K562 (cell line): ENCODE data around the gene C1QTNF8.

Source experiments
- ASH1L ChIP-seq: fragments of 450-650 bp; IDR thresholded peaks from 2 replicates; pipeline ENCODE4 v1.6.1; 2018; ENCODE audit warnings: borderline replicate concordance, mild to moderate bottlenecking, low read depth; ENCODE audit not compliant: partially characterized antibody
- CTCF ChIP-seq, 3 experiments: IDR thresholded peaks in 2 of 3; conservative IDR thresholded peaks in 1 of 3; 2 replicates each; pipeline ENCODE4 v1.5.1; 2011 to 2012; ENCODE audit warnings: low read length in 3 of 3, mild to moderate bottlenecking in 3 of 3, control low read depth in 2 of 3, improper control_type of control experiment in 1 of 3, inconsistent platforms in 1 of 3, low read depth in 1 of 3, mixed read lengths in 1 of 3, moderate library complexity in 1 of 3; ENCODE audit not compliant: insufficient read depth in 2 of 3
- E2F4 ChIP-seq: sonication (generic); formaldehyde crosslinking; IDR thresholded peaks from 2 replicates; pipeline ENCODE4 v1.8.0; 2022; ENCODE audit warnings: mild to moderate bottlenecking, low read depth, missing genetic modification reagents
- EZH2 ChIP-seq: IDR thresholded peaks from 2 replicates; pipeline ENCODE4 v1.6.1; 2012; ENCODE audit warnings: low read depth, mild to moderate bottlenecking, inconsistent platforms, low read length, borderline replicate concordance
- JUND ChIP-seq, 2 experiments: IDR thresholded peaks; 2 replicates in 1 of 2; 3 replicates in 1 of 2; pipeline ENCODE4 v1.6.1; 2011; ENCODE audit warnings: borderline replicate concordance in 2 of 2, low read depth in 2 of 2, low read length in 2 of 2, improper control_type of control experiment in 1 of 2, missing biosample characterization in 1 of 2, missing genetic modification characterization in 1 of 2, missing genetic modification reagents in 1 of 2
- LEF1 ChIP-seq: fragments of 450-650 bp; IDR thresholded peaks from 2 replicates; pipeline ENCODE4 v1.6.1; 2016; ENCODE audit warnings: mild to moderate bottlenecking
- MECOM ChIP-seq: fragments of 250-450 bp; sonication (Bioruptor Pico); IDR thresholded peaks from 2 replicates; pipeline ENCODE4 v1.8.0; 2022; ENCODE audit warnings: inconsistent platforms
- MXI1 ChIP-seq: IDR thresholded peaks from 2 replicates; pipeline ENCODE4 v1.6.1; 2011; ENCODE audit warnings: low read depth, mild to moderate bottlenecking, improper control_type of control experiment, low read length
- MYC ChIP-seq, 2 experiments: fragments of 250-450 bp in 1 of 2; sonication (Bioruptor Pico) in 1 of 2; IDR thresholded peaks; 2 replicates each; pipeline versions ENCODE4 v1.5.1 to v1.6.1; 2012 to 2021; ENCODE audit warnings: low read depth in 2 of 2, borderline replicate concordance in 1 of 2, improper control_type of control experiment in 1 of 2, low read length in 1 of 2, mild to moderate bottlenecking in 1 of 2, moderate library complexity in 1 of 2
- PREB ChIP-seq: sonication (generic); formaldehyde crosslinking; IDR thresholded peaks from 2 replicates; pipeline ENCODE4 v1.8.1; 2023; ENCODE audit warnings: mild to moderate bottlenecking, missing genetic modification reagents
- RAD51 ChIP-seq: fragments of 450-650 bp; IDR thresholded peaks from 2 replicates; pipeline ENCODE4 v1.7.1; 2016; ENCODE audit warnings: low read depth, mild to moderate bottlenecking, borderline replicate concordance
- TEAD1 ChIP-seq, 2 experiments: fragments of 450-650 bp in 1 of 2; sonication (generic) in 1 of 2; formaldehyde crosslinking; IDR thresholded peaks; 2 replicates each; pipeline versions ENCODE4 v1.4.0 to v1.8.0; 2020 to 2022; ENCODE audit warnings: mild to moderate bottlenecking in 2 of 2, missing genetic modification reagents in 1 of 2
- ZFP36 ChIP-seq: fragments of 150-350 bp; IDR thresholded peaks from 2 replicates; pipeline ENCODE4 v1.6.1; 2018; ENCODE audit warnings: low read length, low read depth; ENCODE audit not compliant: partially characterized antibody
- TF ChIP-seq, protein P1 (sequence below), 2 experiments: fragments of 450-650 bp in 1 of 2; sonication (generic) in 1 of 2; formaldehyde crosslinking; conservative IDR thresholded peaks; 2 replicates each; pipeline versions ENCODE4 v1.4.0 to v1.8.1; 2020 to 2022; ENCODE audit warnings: mild to moderate bottlenecking in 1 of 2, missing genetic modification reagents in 1 of 2

DNA sequence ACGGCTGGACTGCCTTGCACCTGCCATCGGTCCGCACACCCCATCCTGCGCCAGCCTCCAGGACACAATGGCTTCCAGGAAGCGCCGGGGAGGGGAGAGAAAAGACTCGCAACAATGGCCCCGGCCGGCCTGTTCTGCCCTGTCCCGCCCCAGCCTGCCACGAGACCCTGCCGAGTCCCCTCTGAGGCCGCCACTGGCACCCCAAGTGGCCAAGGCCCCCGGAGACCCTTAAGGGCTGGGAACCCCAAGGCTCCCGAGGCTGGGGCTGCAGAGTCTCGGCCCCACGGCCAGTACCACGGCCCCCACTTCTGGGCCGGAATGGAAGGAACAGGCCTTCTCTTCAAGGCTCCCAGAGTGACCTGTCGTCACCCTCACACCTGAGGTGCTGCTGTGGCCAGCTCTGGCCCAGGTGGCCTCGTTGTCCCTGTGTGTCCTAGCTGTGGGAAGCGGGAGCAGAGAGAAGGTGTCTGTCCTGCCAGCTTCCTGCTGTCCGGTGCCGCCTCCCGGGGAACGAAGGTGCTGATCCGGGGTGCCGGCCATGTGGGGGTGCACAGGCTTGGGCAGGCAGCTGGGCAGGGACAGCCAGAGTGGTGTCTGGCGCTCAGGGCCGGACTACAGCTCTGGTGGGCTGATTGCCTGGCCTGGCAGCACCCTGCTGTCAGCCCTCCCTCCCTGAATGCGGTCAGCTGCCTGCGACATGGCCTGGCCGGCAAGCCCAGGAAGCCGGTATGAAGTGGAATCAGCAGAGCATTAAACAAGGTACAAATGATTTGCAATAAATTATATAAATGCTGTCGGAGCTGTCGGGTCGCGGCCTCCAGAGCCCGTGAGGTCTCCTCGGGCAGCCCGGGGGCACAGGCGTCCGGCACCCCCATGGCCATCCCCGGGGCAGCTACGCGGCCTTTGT, 48.7 kb upstream of the C1QTNF8 start:
- no peak for TF ChIP-seq MYC (IDR thresholded peaks at IDR 0.05; ENCODE audit: low read depth, low read length)
- no peak for TF ChIP-seq MYC (CRISPR knock-in tag; IDR thresholded peaks at IDR 0.05; ENCODE audit: borderline replicate concordance, low read depth)
- no peak for TF ChIP-seq PREB (CRISPR knock-in tag)
- TF ChIP-seq LEF1, result no peak
- TF ChIP-seq RAD51, result no peak
- no peak for TF ChIP-seq MECOM (CRISPR knock-in tag)
- TF ChIP-seq, protein P1, sequence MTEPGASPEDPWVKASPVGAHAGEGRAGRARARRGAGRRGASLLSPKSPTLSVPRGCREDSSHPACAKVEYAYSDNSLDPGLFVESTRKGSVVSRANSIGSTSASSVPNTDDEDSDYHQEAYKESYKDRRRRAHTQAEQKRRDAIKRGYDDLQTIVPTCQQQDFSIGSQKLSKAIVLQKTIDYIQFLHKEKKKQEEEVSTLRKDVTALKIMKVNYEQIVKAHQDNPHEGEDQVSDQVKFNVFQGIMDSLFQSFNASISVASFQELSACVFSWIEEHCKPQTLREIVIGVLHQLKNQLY (CRISPR knock-in tag; conservative IDR thresholded peaks at IDR 0.05), result no peak
- TF ChIP-seq JUND (IDR thresholded peaks at IDR 0.05; ENCODE audit: borderline replicate concordance, low read depth, low read length), result no peak
- no peak for TF ChIP-seq JUND (tag; IDR thresholded peaks at IDR 0.05; ENCODE audit: borderline replicate concordance, low read depth, low read length)
- no peak for TF ChIP-seq TEAD1 (CRISPR knock-in tag; IDR thresholded peaks at IDR 0.05)
- no peak for TF ChIP-seq E2F4 (CRISPR knock-in tag)
- TF ChIP-seq ASH1L, result no peak
- no peak for TF ChIP-seq MXI1
- no peak for TF ChIP-seq EZH2
- no peak for TF ChIP-seq CTCF (IDR thresholded peaks at IDR 0.05 in 2 of 3, conservative IDR thresholded peaks at IDR 0.05 in 1 of 3; ENCODE audit: insufficient read depth in 2 of 3, low read depth in 1 of 3, low read length in 3 of 3)
- no peak for TF ChIP-seq ZFP36
